AG04449 (cell line): ENCODE results near the gene SIAH2.
A peak's percentile ranks its signal among the peaks of the same experiment; 100 is the strongest.

ENCODE experiments used
- CTCF ChIA-PET: fragments of 350-600 bp; formaldehyde crosslinking; extraction: SDS; loops from one replicate; lab custom pipeline; 2021; ENCODE audit warnings: antibody characterized with exemption; lab: Yijun Ruan, JAX
- POLR2A ChIA-PET: fragments of 400-600, 350-600 bp; formaldehyde crosslinking; extraction: SDS; loops from one replicate; lab custom pipeline; 2020; ENCODE audit warnings: antibody characterized with exemption, inconsistent platforms; lab: Yijun Ruan, JAX
- DNase-seq: peaks from one replicate; pipeline ENCODE4 v3.0.0-alpha.2; 2010; ENCODE audit warnings: low read depth, low spot score
- H3K4me3 ChIP-seq: 2 replicates; pipeline ENCODE4 v1.5.1; 2011; ENCODE audit warnings: low read depth, mild to moderate bottlenecking, control low read depth, low read length
- TF ChIP-seq, protein P1 (sequence below): IDR thresholded peaks from one replicate; pipeline ENCODE4 v1.5.1; 2011; ENCODE audit warnings: mild to moderate bottlenecking, moderate library complexity, low read length, control low read depth, inconsistent platforms; ENCODE audit not compliant: insufficient read depth; ENCODE audit errors: missing control alignments

Gene SIAH2

GRCh38 chr3:150764566-150764965 lies 1.6 kb upstream of the SIAH2 start:
- POLR2A ChIA-PET = interaction anchor here (1.1 kb wide), 1 partner anchor 15 kb away, joined by 4 read pairs; no protein-coding TSS in a partner anchor

DNA sequence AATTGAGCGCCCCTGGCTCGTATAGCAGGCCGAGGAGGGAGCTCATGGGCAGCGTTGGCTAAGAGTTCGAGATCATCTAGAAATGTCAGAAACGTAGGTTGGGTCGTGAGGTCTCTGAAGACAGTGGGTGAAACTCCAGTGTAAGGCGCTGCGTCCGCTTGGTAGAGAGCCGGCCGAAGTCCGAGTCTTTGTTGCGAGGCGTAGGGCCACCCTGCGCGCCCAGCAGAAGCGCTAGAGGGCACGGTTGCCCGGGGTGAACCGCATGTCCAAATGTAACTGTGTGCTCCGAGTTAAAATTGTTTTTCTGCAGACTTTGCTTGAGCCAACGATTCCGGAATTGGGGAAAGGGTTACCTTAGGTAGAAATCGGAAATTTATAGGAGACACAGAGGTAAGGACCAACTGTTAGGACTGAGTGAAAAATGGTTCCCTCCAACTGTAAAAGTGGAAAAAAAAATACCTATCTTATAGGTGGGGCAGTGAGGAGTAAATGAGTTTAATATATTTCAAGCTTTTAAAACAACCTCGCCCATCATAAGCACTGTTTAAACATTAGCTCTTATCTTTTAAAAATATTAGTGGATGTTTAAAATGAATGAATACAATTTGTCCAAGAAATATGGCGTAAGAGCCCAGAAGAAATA lies 993 bp upstream of the SIAH2 start:
- DNase-seq = no peak
- POLR2A ChIA-PET = interaction anchor here (0.8 to 1.9 kb wide), 12 partner anchors 11 to 218 kb away, joined by 3 to 12 read pairs (median 4); partner anchors contain the start of genes EIF2A, ERICH6 and SERP1
- CTCF ChIA-PET = interaction anchor here (0.5 to 5.8 kb wide), 18 partner anchors 8 to 378 kb away, joined by 3 to 53 read pairs (median 4); partner anchors contain the start of gene SELENOT

More at GRCh38 chr3:150764566-150764965, 1.6 kb upstream of the SIAH2 start:
- DNase-seq = no peak
- TF ChIP-seq, protein P1, sequence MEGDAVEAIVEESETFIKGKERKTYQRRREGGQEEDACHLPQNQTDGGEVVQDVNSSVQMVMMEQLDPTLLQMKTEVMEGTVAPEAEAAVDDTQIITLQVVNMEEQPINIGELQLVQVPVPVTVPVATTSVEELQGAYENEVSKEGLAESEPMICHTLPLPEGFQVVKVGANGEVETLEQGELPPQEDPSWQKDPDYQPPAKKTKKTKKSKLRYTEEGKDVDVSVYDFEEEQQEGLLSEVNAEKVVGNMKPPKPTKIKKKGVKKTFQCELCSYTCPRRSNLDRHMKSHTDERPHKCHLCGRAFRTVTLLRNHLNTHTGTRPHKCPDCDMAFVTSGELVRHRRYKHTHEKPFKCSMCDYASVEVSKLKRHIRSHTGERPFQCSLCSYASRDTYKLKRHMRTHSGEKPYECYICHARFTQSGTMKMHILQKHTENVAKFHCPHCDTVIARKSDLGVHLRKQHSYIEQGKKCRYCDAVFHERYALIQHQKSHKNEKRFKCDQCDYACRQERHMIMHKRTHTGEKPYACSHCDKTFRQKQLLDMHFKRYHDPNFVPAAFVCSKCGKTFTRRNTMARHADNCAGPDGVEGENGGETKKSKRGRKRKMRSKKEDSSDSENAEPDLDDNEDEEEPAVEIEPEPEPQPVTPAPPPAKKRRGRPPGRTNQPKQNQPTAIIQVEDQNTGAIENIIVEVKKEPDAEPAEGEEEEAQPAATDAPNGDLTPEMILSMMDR = no peak
- no peak overlapping the region for H3K4me3 ChIP-seq
- CTCF ChIA-PET = interaction anchor here (0.5 to 5.8 kb wide), 14 partner anchors 8 to 236 kb away, joined by 3 to 53 read pairs (median 5); partner anchors contain the start of gene SELENOT

DNA sequence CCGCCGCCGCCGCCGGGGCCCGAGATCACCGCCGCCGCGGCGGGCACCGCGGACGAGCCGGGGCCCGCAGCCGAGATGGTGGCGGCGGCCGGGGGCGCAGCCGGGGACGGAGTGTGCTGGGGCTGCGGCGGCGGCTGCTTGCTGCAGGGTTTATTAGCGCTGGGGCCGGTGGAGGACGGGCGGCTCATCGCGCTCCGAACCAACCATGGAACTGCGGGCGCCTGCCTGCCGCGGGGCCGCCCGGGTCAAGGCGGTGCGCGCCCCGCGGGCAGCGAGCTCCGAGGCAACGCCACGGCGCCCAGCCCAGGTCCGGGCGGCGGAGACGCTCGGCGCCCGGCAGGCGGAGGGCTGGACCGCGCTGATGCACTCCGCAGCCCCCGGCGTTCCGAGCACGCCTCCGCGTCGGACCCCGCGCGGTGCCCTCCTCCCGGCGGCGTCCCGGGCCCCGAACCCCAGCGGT lies 277 bp downstream of the SIAH2 start:
- no peak for DNase-seq
- peak overlapping the region; percentile 89 for H3K4me3 ChIP-seq
- ChIA-PET POLR2A (interaction anchor here (1.0 to 1.9 kb wide), 9 partner anchors 10 to 217 kb away, joined by 3 to 12 read pairs (median 5); partner anchors contain the start of genes EIF2A, ERICH6 and SERP1), CTCF (interaction anchor here (0.6 to 5.8 kb wide), 8 partner anchors 10 to 159 kb away, joined by 3 to 53 read pairs (median 5); partner anchors contain the start of gene SELENOT)
- TF ChIP-seq, protein P1 = no peak

More for the DNA sequence above, 993 bp upstream of the SIAH2 start:
- TF ChIP-seq, protein P1 = peak; percentile 65
- peak overlapping the region; percentile 89 for H3K4me3 ChIP-seq

- ChIA-PET POLR2A (interaction anchor here (0.6 to 1.9 kb wide), 7 partner anchors 9 to 216 kb away, joined by 3 to 7 read pairs (median 4); partner anchors contain the start of genes EIF2A, SELENOT and SERP1), CTCF (interaction anchor here (0.6 to 4.2 kb wide), 7 partner anchors 9 to 44 kb away, joined by 3 to 20 read pairs (median 4); no protein-coding TSS in a partner anchor)
- no peak for DNase-seq
Observed at GRCh38 chr3:150761831-150762661, 923 bp downstream of the SIAH2 start.

GRCh38 chr3:150760431-150761200 lies 2.4 kb downstream of the SIAH2 start:
- POLR2A ChIA-PET = interaction anchor here (0.6 to 0.9 kb wide), 2 partner anchors 57 to 214 kb away, joined by 4 to 5 read pairs; partner anchors contain the start of genes EIF2A, ERICH6 and SERP1
- DNase-seq = no peak
- CTCF ChIA-PET = interaction anchor here (0.6 to 1.5 kb wide), 4 partner anchors 17 to 39 kb away, joined by 3 to 12 read pairs (median 4); no protein-coding TSS in a partner anchor

More at GRCh38 chr3:150761831-150762661, 923 bp downstream of the SIAH2 start:
- peak overlapping the region; percentile 89 for H3K4me3 ChIP-seq
- TF ChIP-seq, protein P1 = no peak

More at GRCh38 chr3:150760431-150761200, 2.4 kb downstream of the SIAH2 start:
- peak overlapping the region; percentile 89 for H3K4me3 ChIP-seq
- TF ChIP-seq, protein P1 = no peak
